Occipital lobe (tissue), 2 donors: ENCODE measurements around the gene CSGALNACT2. TPM values are rescaled to one million over a fixed set of nuclear protein-coding genes. Genes with fewer than 3 reads are reported as not detected.

Experiments used
- DNase-seq: peaks from one replicate; lab custom pipeline; 2025; lab: John Stamatoyannopoulos, UW
- total RNA-seq: library from RNA; depleted of rRNA; stranded (reverse); fragments of >200 nt; gene quantifications from one replicate; pipeline ENCODE4 v1.2.3, GENCODE V29; 2014

Gene CSGALNACT2
- total RNA-seq, 1 donor from 2014 or later = 68.3 TPM

DNA sequence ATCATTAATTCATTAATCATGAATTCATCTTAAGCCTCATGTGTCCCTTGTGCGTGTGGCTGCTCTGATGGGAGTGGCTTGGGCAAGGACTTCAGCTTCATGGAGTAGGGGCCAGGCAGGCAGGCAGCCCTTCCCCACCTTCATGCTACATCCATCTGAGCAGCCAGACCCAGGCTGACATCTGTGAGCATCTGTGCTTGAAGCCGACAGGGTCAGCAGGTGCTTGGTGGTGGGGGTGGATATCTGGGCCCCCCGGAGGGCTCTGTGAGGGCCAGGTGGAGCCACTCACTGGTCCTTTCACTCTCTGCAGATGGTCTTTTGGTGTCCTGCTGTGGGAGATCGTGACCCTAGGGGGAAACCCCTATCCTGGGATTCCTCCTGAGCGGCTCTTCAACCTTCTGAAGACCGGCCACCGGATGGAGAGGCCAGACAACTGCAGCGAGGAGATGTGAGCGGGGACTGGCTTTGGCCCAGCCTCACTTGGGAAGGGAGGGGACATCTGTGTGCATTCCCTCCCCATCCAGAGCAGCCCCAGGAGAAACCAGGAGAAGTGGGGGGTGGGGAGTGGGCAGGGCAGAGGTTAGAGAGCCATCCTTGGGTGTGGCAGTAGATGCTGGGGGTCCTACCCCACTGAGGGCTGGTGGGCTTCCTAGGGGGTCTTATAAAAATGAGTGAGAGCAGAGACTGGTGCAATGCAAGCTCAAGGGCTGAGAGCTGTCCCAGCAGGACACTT, 14.7 kb upstream of the CSGALNACT2 start:
- DNase-seq = no peak

- no peak for DNase-seq
These were observed 14.1 kb upstream of the CSGALNACT2 start for GRCh38 chr10:43124094-43124521.

DNA sequence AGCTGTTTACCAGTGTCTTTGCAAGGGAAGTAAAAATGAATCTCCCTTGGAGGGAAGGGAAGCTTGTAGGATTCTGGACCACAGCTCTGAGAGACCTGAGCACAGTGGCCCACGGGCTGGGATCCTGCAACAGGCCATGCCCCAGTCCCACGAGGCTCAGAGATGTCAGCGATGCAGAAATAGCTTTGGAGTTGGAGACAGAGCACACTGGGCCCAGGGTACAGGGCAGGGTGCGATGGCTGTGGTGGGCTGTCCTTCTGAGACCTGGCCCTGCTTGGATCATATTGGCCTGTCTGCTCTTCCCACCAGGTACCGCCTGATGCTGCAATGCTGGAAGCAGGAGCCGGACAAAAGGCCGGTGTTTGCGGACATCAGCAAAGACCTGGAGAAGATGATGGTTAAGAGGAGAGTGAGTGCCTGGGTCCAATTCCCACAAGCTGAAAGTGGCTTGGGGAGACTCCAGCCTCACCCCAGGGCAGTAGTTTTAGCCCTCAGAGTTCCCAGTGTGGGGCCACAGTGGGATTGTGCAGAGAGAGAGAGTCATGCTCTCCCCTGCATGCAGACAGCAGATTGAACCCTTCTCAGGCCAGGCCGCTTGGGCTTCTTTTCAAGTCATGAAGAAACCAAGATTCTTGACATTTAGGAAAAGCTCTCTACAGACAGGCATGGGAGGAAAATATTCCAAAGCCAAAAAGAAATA, 13.5 kb upstream of the CSGALNACT2 start:
- DNase-seq = no peak

GRCh38 chr10:43125274-43125845, 12.9 kb upstream of the CSGALNACT2 start:
- no peak for DNase-seq

GRCh38 chr10:43125881-43126731, 12.1 kb upstream of the CSGALNACT2 start:
- DNase-seq = no peak

DNA sequence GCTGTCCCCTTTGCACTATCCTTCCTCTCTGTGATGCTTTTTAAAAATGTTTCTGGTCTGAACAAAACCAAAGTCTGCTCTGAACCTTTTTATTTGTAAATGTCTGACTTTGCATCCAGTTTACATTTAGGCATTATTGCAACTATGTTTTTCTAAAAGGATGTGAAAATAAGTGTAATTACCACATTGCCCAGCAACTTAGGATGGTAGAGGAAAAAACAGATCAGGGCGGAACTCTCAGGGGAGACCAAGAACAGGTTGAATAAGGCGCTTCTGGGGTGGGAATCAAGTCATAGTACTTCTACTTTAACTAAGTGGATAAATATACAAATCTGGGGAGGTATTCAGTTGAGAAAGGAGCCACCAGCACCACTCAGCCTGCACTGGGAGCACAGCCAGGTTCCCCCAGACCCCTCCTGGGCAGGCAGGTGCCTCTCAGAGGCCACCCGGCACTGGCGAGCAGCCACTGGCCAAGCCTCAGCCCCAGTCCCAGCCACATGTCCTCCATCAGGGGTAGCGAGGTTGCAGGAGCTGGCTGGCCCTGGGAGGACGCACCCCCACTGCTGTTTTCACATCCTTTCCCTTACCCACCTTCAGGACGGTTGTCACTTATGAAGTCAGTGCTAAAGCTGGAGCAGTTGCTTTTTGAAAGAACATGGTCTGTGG, 11.4 kb upstream of the CSGALNACT2 start:
- DNase-seq = no peak

- DNase-seq = no peak
These were observed 10.8 kb upstream of the CSGALNACT2 start for GRCh38 chr10:43127442-43127841.

DNA sequence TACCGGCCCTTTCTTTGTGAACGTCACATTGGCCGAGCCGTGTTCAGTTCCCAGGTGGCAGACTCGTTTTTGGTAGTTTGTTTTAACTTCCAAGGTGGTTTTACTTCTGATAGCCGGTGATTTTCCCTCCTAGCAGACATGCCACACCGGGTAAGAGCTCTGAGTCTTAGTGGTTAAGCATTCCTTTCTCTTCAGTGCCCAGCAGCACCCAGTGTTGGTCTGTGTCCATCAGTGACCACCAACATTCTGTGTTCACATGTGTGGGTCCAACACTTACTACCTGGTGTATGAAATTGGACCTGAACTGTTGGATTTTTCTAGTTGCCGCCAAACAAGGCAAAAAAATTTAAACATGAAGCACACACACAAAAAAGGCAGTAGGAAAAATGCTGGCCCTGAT, 9.9 kb upstream of the CSGALNACT2 start:
- DNase-seq = no peak

- DNase-seq = no peak
These were observed 9.1 kb upstream of the CSGALNACT2 start for GRCh38 chr10:43128958-43129706.

DNA sequence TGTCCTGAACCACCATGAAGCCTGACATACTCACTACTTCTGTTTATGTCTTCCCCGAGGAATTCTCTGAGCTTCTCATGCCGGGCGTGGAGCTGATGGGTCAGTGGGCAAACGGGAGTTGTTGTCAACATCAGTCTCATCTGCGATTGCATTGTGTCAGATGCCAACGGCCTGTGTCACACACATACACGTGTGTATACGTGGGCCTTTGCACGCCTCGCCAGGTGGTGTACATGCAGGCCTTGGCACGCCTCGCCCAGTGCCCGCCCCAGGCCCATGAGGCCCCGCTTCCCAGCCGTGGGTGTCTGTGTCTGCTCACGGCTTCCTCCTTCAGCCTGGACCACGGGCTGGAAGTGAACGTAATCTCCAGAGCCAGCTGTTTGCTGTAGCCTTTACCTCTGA, 7.5 kb upstream of the CSGALNACT2 start:
- no peak for DNase-seq

- no peak for DNase-seq
These were observed 7.0 kb upstream of the CSGALNACT2 start for GRCh38 chr10:43131256-43131655.

- DNase-seq = no peak
These were observed 6.3 kb upstream of the CSGALNACT2 start for GRCh38 chr10:43131906-43132305.

DNA sequence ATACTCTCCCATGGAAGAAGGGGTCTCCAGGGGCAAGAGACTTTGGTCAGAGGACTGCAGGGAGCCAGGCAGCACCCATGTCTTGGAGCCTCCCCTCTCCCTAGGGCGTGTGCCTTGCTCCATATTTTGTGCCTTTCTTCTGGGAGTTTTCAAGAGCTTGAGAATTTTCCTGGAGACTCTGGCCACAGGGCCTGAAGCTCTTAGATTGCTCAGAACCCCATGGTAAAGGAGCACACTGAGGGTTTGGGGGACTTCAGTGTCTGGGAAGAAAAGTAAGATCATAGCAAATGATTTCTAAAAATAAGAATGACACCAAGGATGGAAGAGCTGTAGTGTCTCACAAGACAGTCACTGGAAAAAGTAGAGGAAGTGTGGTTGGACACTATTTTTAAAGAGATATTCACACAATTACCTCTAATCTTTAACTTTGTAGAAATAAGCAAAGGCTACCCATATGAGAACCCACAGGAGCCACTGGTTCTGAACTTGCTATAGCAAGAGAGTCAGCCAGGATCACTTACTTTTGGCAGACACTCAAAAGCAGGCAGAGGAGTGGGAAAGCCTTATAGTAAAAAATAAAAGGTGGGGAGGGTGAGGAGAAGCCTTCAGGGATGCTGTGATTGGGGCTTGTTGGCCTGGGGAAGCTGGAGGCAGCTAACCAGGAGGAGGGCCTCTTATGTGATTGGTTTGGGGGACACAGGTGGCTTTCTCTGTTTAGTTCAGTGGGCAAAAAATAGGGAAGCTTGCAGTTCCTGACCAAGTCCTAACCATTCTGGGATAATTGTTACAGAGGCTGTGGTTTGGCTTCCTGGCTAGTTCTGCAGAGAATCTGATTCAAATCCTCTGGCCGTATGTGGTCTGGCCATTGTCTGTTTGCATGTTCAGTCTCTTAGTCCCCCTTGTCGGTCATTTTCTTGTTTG, 5.1 kb upstream of the CSGALNACT2 start:
- no peak for DNase-seq

DNA sequence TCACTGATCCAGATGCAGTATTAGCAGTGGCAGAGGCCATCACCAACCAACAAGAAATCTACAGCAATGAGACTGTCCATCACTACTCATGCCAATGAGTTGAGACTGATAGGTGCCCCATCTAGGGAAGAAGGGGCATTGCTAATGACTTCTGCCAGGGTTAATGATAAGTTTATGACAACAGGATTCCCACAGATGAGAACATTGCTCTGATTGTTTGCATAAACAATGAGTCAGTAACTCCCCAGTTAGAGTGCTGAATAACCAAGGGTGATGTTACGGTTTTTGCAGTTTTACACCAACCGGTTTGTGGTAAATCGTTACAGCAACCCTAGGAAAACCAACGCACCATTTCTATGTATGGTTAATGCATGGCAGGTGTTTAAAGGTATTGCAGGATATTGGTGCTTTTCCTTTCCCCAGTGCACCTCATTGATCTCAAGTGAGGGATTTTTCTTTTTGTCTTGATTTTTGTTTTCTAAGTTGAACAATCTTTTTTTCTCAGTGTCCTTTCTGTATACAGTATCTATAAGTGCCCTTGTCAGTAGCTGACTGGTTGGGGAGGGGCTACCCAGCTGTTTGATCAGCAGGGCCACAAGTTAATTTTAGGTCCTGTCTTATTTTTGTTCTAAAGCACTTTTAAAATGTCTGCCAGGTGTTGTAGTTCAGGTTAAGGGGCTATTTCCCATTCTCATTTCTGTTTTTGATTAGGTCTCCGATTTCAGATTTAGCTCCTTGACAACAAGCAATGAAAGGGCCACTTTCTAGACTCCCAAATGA, 3.9 kb upstream of the CSGALNACT2 start:
- DNase-seq = no peak

DNA sequence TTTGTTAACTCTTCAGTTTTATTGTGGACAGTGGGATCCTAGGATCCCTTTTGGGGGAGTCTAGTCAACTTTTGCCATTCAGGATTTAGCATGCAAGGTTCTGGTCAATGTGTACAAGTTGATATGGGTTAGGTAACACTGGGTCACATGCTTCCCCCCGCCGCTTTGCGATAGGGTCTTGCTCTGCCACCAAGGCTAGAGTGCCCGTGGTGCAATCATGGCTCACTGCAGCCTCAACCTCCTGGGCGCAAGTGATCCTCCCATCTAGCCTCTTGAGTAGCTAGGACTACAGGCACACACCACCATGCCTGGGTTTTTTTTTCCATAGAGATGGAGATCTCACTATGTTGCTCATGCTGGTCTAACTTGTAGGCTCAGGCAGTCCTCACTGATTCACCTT, 3.2 kb upstream of the CSGALNACT2 start:
- no peak for DNase-seq

DNA sequence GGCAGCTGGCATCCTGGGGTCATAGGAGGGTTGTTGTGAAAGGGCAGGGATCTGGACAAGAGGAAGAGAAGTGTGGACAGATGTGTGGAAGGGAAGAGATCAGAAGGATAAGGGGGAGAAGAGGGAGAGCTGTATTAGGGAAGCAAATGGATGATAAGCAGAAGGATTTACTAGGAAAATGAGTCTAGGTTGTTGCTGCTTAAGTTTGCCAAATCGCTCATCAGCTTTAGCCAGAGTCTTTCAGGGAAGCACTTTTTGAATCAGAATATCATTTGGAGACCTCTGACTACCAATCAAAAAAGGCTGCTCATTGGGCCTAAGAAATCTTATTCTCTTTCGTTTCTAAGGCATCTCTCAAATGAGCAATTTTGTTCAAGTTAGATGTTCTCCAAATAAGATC, 2.6 kb upstream of the CSGALNACT2 start:
- DNase-seq = no peak

- no peak for DNase-seq
These were observed 1.8 kb upstream of the CSGALNACT2 start for GRCh38 chr10:43136432-43136831.

DNA sequence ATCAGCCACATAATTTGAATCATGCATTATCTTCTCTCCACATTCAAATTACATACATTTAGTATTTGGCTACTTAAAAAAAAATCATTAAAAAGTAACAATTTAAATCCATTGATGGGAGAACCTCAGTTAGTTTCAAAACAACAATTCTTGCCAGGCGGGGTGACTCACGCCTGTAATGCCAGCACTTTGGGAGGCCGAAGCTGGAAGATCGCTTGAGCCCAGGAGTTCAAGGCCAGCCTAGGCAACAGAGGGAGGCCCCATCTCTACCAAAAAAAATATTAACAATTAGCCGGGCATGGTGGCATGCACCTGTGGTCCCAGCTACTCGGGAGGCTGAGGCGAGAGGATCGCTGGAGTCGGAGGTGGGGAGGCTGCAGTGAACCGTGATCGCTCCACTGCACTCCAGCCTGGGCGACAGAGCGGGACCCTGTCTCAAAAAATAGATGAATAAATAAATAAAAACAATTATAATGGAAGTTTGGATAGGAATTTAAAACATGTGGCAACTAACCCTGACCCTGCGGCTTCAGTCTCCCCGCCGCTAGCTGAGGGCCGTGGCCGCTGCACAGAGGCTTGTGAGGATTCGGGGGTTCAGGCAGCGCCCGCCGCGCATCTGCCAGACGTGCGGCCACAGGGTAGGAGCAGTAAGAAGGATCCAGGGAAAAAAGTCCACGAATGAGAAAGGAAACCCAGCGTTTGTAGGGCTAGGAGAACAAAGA, 1.1 kb upstream of the CSGALNACT2 start:
- no peak for DNase-seq
